ENCODE measurements around the gene IDH3B.

DNA sequence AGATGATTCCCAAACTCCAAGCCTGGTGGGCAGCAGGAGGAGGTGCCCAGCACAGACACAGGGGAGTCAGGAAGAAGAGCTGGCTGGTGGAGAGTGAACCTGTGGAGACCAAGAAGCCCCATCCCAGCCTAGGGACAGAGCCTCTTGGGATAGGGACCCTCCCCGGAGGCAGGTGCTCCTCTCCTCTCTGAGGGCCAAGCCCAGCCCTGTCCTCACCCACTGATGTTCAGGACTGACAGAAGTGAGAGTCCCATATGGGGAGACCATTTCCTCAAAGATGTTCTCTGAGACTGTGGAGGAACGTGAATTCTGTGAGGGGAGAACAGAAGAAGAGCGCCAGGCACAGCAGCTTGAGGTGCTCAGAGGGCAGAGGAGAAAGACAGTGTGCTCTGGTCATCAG lies 26.2 kb upstream of the IDH3B start:
- TF ChIP-seq, protein P1, sequence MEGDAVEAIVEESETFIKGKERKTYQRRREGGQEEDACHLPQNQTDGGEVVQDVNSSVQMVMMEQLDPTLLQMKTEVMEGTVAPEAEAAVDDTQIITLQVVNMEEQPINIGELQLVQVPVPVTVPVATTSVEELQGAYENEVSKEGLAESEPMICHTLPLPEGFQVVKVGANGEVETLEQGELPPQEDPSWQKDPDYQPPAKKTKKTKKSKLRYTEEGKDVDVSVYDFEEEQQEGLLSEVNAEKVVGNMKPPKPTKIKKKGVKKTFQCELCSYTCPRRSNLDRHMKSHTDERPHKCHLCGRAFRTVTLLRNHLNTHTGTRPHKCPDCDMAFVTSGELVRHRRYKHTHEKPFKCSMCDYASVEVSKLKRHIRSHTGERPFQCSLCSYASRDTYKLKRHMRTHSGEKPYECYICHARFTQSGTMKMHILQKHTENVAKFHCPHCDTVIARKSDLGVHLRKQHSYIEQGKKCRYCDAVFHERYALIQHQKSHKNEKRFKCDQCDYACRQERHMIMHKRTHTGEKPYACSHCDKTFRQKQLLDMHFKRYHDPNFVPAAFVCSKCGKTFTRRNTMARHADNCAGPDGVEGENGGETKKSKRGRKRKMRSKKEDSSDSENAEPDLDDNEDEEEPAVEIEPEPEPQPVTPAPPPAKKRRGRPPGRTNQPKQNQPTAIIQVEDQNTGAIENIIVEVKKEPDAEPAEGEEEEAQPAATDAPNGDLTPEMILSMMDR (conservative IDR thresholded peaks at IDR 0.05; ENCODE audit: low read depth, low read length): no peak
- no peak for TF ChIP-seq EZH2 (IDR thresholded peaks at IDR 0.05; ENCODE audit: low read length, unreplicated experiment)

All from PC-3 (cell line).